Skeletal muscle cell (primary cell): ENCODE measurements around the gene APLN.

Experiments
- DNase-seq: peaks from one replicate; pipeline ENCODE4 v3.0.0-alpha.2; 2010; ENCODE audit warnings: low read depth
- H3K4me3 ChIP-seq: 2 replicates; pipeline ENCODE4 v1.5.1; 2011; ENCODE audit warnings: low read depth, mild to moderate bottlenecking, control low read depth, low read length, moderate library complexity

The APLN gene

DNA sequence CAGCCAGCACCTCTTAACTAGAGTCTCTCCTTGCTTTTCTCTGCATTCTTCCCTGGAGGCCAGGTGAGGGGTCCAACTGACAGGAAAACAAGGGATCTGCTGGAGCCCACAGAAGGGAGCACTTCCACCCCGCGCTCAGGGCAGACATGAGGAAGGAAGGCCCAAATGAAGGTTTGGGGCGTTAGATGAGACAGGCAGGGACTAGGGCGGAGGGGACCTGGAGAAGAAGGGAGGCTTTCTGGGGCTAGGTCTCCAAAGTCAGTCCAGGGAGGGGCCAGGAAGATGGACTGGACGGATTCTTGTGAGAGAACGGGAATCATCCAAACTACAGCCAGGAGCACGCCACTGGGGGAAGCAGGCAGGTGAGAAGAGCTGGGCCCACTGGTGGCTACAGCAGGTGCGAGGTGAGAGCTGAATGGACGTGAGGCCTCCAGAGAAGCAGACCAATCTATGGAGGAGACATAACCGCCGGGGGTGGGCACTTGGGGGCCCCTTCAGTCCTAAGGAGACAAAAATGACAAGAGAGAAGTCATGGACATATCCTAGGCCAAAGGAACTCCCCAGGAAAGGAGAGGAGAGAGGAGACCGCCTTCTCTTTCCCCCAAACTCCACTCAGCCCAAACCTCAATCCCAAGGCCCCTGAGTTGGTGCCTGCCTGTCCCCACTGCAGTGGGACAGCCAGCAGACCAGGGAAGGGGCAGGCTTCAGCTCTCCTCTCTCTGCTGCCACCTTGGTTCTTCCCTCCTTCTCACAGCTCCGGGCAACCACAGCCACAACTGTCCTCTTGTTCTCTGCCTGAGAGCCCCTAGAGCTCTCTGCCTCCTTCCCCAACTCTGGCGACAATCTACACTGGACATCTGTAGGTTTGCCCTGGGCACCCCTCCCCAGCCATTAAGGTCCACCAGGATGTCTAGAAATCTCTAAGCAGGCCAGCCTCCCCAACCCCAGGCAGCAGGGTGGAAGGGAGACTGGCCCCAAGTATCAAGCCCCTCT is 7.0 kb downstream of the APLN start:
- no peak for DNase-seq
- H3K4me3 ChIP-seq: no peak overlapping the region

DNA sequence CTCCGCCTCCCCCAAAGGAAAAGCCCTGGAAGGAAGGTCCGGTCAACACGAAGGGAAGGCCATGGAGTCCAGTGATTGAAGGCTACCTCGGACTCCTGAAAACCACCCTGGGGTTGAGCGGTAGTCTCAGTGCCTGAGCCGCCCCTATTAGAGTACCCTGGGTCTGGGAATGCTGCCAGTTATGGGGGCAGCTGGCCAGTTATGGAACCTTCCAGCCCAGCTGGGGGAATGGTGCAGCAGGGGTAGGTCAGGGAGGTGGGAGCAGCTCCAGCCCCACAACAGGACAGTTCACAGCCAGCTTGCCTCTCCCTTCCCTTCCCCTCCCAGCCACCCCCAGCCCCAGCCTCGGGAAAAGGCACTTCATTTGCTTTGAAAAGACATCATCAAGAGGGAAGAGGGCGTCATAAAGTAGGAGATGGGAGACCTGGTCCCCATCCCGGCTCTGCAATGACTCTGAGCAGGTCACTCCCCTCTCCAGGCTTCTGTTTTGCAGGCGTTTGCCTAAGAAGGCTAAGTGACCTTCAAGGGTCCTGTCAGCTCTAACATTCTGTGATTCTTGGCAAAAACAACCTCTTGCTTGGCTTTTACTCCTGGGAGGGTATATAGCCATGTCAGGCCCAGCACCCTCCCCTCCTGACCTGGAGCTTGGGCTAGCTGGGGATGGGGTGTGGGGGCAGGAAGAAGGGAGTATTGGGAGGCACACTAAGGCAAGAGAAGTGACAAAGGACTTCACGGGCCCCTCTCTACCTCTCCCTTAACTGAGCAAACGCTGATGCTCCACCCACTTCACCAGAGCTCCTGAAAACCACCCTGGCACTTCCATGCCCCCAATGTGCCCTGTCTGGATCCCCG is 8.0 kb downstream of the APLN start:
- DNase-seq: no peak
- no peak overlapping the region for H3K4me3 ChIP-seq

DNA sequence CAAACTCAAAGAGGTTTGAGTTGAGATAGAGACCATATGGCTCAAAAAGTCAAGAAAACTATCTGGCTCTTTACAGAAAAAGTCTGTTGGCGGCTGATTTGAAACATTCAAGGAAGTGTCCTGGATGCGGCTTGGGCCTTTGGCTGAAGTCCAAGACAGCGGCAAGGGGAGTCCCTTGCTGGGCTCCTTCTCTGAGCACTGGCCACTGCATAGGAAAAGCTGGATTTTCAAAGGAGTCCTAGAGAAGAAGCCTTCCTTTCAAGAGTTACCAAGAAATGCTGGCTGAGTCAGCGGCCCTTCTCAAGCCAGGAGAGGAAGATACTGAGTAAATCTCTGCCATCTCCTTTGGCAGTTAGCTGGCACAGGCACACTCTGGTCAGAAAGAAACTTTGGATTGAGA is 12.1 kb downstream of the APLN start:
- DNase-seq: no peak
- H3K4me3 ChIP-seq: no peak overlapping the region

DNA sequence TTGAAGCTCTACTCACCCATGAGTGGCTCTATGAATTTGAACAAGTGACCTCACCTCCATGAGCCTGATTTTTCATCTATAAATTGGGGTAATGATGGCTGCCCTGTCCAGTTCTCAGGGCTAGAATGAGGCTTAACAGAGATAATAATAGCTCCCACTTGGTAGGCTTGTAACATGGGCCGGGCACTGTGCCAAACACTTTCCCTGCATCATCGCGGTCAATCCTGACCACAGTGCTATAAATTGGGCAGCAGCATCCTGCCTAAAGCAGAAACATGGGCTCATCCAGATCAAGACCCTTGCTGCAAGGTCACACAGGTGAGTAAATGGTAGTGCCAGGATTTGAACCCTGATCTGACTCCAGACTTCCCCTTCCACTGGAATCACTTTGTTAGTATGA is 12.8 kb downstream of the APLN start:
- no peak overlapping the region for H3K4me3 ChIP-seq
- no peak for DNase-seq

DNA sequence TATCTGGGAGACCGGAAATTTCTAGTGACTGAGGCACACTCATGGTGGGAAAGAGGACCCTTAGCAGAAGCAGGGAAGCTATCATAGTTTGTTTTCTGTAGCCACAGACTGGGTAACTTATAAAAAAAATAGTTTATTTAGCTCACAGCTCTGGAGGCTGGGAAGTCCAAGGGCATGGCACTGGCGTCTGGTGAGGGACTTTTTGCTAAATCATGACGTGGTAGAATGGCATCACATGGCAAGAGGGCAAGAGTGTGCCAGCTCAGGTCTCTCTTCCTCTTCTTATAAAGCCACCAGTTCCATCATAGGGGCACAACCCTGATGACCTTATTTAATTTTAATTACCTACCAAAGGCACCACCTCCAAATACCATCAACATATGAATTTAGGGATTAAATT is 13.3 kb downstream of the APLN start:
- no peak for DNase-seq
- H3K4me3 ChIP-seq: no peak overlapping the region

DNA sequence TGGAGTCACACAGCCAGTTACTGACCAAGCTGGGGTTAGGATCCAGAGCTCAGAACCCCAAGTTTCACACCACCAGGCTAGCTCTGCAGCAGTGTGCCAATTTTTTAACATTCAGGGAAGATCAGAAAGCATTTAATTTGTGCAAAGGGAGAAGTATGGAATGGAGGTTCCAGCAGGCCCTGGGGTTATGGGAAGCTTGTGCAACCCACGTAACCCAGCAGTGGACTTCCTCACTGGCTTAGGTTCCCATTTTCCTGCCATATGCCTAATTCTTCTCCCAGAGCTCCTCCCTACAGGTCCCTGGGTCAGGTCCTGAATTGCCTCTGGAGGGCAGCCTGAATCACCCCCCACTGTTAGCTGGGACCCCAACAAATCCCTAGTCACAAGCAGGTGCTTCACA is 14.0 kb downstream of the APLN start:
- H3K4me3 ChIP-seq: no peak overlapping the region
- DNase-seq: no peak

DNA sequence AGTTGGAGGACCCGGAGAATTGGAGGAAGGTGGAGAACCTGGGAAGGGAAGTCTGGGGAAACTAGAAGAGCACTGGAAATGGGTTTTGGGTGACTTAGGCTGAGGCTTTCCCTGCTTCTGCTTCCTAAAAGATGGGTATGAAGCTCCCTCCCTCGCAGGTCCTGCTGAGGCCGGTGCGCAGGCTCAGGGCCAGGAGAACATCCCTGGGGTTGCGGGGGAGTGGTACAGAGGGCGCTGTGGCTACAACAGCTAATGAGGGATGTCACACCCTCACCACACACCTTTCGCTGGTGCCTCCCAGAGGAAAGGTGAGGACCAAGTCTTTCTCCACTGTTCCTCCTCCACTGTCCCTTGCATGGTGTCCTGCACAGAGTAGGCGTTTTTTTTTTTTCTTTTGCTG is 15.8 kb downstream of the APLN start:
- DNase-seq: no peak
- no peak overlapping the region for H3K4me3 ChIP-seq

DNA sequence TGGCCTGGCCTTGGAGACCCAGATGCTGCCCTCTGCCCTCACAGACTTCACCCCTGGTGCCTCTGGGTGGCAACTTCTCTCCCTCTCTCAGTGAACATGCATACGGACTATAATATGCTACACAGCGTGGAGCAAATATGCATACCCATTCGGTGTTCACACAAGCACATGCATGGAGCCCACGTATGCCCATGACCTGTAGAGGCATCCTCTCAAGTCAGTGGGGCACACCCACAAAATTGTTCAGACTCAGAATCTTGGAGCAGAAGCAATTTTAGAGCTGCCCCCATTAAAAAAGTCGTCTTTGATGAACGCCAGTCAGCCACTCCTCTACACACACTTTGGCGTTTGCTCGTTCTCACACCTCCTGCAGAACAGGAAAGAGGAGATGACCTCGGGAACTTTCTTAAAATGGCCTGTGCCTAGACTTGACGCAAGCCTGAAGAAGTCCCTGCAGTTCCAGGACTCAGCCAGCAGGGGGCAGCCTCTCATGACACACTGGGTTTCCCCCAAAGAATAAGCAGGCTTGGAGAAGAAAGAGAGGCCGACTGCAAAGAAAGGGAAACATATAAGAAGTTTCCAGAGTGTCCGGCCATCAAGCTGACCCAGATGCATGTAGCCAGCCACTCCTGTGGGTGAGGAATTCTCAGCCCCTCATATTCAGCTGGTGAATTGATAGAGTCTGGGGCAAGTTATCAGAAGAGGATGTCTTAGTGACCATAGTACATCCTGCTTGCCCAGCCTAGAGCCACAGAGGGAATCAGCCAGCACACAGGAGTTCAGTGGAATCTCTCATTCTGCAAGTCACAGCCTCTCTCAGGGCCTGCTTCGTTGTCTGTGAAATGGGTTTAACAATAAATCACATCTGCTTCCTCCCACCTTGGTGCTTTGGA is 17.3 kb downstream of the APLN start:
- no peak for DNase-seq

DNA sequence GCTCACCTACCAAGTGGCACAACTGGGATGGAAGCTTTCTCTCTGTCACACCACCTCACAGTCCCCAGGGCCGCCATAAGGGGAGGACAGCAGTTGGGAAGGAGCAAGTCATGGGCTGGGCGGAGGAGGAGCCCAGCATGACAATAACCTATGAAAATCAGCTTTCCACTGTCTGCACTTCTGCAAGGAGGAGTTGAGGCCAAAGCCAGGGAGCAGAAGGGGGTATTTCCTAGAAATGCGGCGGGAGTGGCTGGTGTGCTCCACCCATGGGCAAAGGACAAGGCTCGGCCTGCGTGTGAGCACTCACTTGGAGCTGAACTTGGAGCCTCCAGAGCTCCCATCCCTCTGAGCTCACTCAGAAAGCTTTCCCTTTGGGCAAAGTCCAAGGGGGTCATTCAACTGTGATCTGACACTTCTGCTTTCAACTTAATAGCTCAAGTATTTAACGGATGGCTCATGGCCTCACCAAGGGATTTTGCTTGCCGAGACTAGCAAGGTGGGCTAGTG is 18.5 kb downstream of the APLN start:
- DNase-seq: no peak
- no peak overlapping the region for H3K4me3 ChIP-seq

More for the DNA sequence above, 17.3 kb downstream of the APLN start:
- no peak overlapping the region for H3K4me3 ChIP-seq

DNA sequence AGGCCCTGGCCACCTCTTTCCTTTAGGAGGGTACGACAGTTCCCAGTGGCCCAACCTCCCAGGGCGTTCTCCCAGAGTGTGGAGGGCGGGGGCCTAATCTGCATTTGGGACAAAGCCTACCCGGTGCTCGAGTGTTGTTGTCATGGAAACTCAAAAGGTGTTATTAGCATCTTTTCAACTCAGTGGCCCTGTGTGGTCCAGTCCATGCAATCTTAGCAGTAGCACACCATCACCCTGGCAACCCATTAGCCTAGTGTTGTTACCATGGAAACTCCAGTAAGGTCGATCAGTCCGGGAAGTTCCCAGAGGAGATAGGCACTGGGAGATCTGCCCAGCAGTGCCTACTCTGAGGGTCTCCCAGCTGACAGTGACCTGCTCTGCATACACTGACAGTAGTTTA is 20.2 kb downstream of the APLN start:
- DNase-seq: no peak
- H3K4me3 ChIP-seq: no peak overlapping the region

DNA sequence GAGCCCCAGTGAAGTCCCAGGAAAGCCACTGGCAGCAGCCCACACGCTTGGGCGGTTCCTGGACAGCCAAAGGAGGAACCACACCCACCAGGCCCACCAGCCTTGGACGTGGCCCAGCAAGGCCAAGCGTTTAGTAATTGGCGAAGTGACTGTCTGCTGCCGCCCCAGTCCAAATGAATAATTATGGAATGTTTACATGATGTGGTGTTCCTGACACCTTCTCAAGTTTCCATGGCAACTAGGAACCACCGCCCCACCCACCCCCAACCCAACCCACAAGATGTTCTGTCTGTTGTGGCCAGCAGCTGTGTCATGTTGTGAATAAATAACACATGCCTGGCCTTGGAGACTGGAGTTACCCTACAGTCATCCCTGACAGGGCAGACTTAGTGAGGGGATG is 22.3 kb downstream of the APLN start:
- H3K4me3 ChIP-seq: no peak overlapping the region
- no peak for DNase-seq

DNA sequence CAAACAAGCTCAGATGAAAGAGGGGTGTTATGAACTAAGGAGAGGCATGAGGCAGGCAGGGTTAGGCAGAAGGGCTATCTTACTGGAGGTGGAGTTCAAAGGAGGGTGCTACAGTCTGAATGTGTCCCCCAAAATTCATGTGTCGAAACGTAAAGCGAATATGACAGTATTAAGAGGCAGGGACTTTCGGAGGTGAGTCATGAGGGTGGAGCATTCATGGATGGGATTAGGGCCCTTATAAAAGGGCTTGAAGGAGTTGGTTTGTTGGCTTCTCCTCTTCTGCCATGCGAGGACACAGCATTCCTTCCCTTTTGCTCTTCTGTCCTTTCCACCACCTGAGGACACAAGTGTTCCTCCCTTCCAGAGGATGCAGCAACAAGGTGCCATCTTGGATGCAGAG is 22.9 kb downstream of the APLN start:
- no peak for DNase-seq
- no peak overlapping the region for H3K4me3 ChIP-seq

DNA sequence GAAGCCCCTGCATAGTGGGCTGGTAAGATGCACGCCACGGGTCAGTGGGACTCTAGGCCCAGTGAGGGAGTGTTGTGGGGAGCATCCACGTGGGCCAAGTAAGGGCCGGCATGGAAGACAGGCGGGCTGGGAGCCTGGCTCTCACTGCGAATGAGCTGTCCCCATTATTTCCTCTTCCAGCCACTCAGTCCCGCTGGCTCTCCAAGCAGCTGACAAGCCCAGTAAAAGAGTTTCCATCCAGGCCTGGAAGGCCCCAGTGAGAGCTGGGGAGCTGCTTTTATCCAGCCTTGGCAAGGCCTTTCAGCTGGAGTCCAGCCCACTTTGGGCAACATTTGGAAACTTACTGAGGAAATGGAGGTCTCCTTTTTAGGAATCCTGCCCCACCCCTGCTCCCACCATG is 24.9 kb downstream of the APLN start:
- H3K4me3 ChIP-seq: no peak overlapping the region
- no peak for DNase-seq

DNA sequence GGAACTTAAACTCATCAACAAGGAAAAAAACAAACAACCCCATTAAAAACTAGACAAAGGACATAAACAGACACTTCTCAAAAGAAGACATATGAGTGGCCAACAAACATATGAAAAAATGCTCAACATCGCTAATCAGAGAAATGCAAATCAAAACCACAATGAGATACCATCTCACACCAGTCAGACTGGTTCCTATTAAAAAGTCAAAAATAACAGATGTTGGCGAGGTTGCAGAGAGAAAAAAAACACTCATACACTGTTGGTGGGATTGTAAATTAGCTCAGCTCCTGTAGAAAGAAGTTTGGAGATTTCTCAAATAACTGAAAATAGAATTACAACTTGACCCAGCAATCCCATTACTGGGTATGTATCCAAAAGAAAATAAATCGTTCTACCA is 28.7 kb downstream of the APLN start:
- no peak for DNase-seq
- no peak overlapping the region for H3K4me3 ChIP-seq

DNA sequence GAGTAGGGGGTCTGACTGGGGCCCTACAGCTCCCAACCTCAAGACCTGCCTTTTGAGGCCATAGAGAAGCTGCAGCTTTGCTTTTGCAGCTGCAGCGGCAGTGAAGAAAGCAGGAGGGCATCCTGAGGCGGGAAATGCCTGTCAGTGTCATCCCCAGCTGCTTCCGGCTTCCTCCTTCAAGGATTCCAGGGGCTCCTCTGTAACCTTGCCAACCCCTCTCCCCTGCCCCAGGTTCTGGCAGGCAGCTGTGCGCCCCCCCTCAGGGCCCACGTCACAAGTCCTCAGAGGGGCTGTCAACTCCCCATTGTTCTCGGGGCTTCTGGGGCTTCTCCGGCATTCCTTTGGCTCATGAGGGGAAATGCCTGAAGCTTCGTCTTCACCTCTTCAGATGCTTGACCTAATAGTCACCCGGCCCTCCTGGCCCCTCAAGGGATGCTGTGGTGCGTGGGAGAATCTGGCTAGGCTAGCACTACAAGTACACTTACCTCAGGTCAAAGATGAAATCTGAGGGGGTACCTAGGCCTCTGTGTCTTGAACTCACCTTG is 31.9 kb downstream of the APLN start:
- no peak overlapping the region for H3K4me3 ChIP-seq
- peak; percentile 69 for DNase-seq

DNA sequence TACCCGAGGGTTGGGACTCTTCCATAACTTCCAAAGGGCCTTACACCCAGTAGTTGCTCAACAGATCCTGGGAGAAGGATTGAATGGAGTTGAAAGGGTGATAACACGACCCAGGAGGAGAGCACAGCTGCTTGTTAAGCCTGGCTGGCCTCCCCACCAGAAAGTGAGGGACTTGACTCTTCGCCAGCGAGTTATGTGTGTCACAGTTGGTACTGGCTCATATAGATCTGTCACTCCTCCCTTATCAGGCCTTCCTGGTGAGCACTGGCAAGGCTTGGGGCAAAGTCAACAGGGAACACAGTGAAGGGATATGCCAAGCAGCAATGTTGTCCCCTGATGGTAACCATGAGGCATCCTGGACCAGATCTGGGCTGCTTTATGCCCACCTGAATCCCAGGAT is 35.8 kb downstream of the APLN start:
- H3K4me3 ChIP-seq: no peak overlapping the region
- no peak for DNase-seq

DNA sequence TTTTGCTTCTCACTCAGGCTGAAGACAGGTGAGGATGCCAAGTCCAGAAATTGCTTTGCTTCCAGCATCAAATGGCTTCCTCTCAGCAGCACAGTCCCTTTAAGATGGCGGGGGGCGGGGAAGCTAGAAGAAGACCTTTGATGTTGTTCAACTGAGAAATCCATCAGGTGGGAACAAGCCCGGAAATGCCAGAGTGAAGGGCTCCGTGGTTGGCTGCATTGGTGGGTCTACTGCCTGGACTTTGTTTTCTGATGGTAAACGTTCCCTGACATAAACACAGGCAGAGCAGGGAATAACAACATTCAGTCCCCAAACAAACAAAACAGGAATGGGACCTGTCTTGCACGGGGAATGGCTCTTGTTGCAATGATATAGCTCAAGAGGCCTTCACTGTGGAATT is 37.3 kb downstream of the APLN start:
- H3K4me3 ChIP-seq: no peak overlapping the region
- DNase-seq: no peak

DNA sequence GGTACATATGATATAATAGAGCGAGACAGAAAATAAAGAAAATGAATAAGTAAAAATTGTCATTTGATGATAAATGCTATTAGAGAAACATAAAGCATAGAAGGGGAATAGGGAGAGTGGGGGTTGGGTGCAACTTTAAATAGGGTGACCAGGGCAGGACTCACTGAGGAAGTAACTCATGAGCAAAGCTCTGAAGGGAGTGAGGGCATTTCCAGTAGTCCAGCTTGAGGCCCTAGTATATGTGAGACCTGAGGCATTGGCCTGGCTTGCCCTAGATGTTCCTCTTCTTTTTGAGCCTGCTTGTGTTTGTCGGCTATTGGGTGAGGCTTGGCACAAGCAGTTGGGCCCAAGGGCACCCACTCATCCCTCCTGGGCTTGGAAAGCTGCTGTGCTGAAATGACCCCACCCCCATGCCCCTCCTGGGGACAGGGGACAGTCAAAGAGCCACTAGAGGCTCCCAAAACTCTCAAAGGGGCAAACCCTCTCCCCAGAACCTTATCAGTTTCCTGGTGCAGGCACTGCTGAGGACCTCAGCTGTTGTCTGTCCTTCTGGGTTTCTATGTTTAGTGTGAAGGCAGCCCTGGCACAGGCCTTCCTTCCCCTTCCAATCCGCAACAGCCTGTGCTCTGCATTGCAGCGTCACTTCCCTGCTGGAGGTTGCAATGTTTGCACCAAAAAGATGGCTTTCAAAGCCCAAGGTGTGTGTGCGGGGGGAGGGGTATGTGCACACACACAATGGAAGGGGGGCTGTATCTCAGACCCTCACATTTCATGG is 40.1 kb downstream of the APLN start:
- H3K4me3 ChIP-seq: no peak overlapping the region
- no peak for DNase-seq
